GM18507 (cell line): ENCODE results near the gene KCNG2.

Source experiments
- DNase-seq: peaks from one replicate; pipeline ENCODE4 v3.0.0; 2011; ENCODE audit warnings: low read depth; ENCODE audit not compliant: insufficient read length; ENCODE audit errors: extremely low spot score
- FAIRE-seq: peaks from 2 replicates; lab custom pipeline; 2011; peaks lifted over from hg19 to GRCh38; lab: Jason Lieb, UNC

The KCNG2 gene

GRCh38 chr18:79942786-79943607, 145.3 kb downstream of the KCNG2 start:
- no peak for DNase-seq
- FAIRE-seq: no peak

- FAIRE-seq (no peak), DNase-seq (no peak)
Observed at GRCh38 chr18:79943608-79944125, 145.9 kb downstream of the KCNG2 start.

GRCh38 chr18:79944126-79944731, 146.5 kb downstream of the KCNG2 start:
- no peak for DNase-seq
- no peak for FAIRE-seq

GRCh38 chr18:79944746-79945117, 147.0 kb downstream of the KCNG2 start:
- FAIRE-seq: no peak

GRCh38 chr18:79945118-79946042, 147.6 kb downstream of the KCNG2 start:
- peak; percentile 55 for FAIRE-seq
- DNase-seq: no peak

More at GRCh38 chr18:79944746-79945117, 147.0 kb downstream of the KCNG2 start:
- DNase-seq: no peak

- FAIRE-seq: no peak
Observed at GRCh38 chr18:79947054-79947755, 149.5 kb downstream of the KCNG2 start.

GRCh38 chr18:79947881-79948610, 150.3 kb downstream of the KCNG2 start:
- DNase-seq: no peak
- no peak for FAIRE-seq

More at GRCh38 chr18:79947054-79947755, 149.5 kb downstream of the KCNG2 start:
- no peak for DNase-seq

GRCh38 chr18:79948719-79949411, 151.1 kb downstream of the KCNG2 start:
- FAIRE-seq (no peak), DNase-seq (no peak)
